Progenitor cell of endocrine pancreas (in vitro differentiated cells): ENCODE data around the gene DCUN1D2. TPM values are rescaled to one million over a fixed set of nuclear protein-coding genes. Genes with fewer than 3 reads are reported as not detected.

ENCODE experiments used
- DNase-seq: peaks from one replicate; pipeline ENCODE4 v3.0.0; 2021; ENCODE audit warnings: low spot score; ENCODE audit not compliant: unreplicated experiment
- H3K27ac Mint-ChIP-seq: 2 replicates; pipeline ENCODE4 v1.8.0; 2021; ENCODE audit warnings: mild to moderate bottlenecking, moderate library complexity, mixed read lengths
- H3K27me3 Mint-ChIP-seq: 2 replicates; pipeline ENCODE4 v1.8.0; 2021; ENCODE audit warnings: mixed read lengths
- H3K36me3 Mint-ChIP-seq: 2 replicates; pipeline ENCODE4 v1.8.0; 2022; ENCODE audit warnings: mixed read lengths; ENCODE audit not compliant: insufficient read depth
- H3K4me1 Mint-ChIP-seq: 2 replicates; pipeline ENCODE4 v1.8.0; 2021; ENCODE audit warnings: low read depth, mixed read lengths
- H3K4me3 Mint-ChIP-seq: 2 replicates; pipeline ENCODE4 v1.8.0; 2021; ENCODE audit warnings: low read depth, mild to moderate bottlenecking, moderate library complexity, mixed read lengths
- H3K9me3 Mint-ChIP-seq: 2 replicates; pipeline ENCODE4 v1.8.0; 2021; ENCODE audit warnings: low read depth, mixed read lengths
- CTCF ChIP-seq: fragments of 200-600 bp; sonication (generic); IDR thresholded peaks from one replicate; pipeline ENCODE4 v1.5.0; 2021; ENCODE audit warnings: antibody characterized with exemption, mild to moderate bottlenecking; ENCODE audit not compliant: unreplicated experiment
- total RNA-seq: library from RNA; stranded (reverse); gene quantifications from 2 replicates; pipeline ENCODE4 v1.2.1, GENCODE V29; 2021

DCUN1D2 gene
- total RNA-seq, 1 donor from 2014 or later: 51.2 TPM

- peaks cover 7% of the 10 kb centered on the region for H3K36me3 Mint-ChIP-seq
- peaks cover 5% of the 10 kb centered on the region for H3K4me1 Mint-ChIP-seq
- H3K4me3 Mint-ChIP-seq: no peak overlapping the region
- no peaks in the 10 kb centered on the region for H3K9me3 Mint-ChIP-seq
- no peak for DNase-seq
- H3K27ac Mint-ChIP-seq: no peak overlapping the region
- TF ChIP-seq CTCF: no peak
- H3K27me3 Mint-ChIP-seq: no peaks in the 10 kb centered on the region
These were observed 57.1 kb downstream of the DCUN1D2 start for GRCh38 chr13:113433391-113433916.

GRCh38 chr13:113432506-113433270 is 57.8 kb downstream of the DCUN1D2 start:
- Mint-ChIP-seq H3K27ac (peak overlapping the region; percentile 49), H3K4me3 (no peak overlapping the region), H3K4me1 (peaks cover 4% of the 10 kb centered on the region), H3K9me3 (no peaks in the 10 kb centered on the region), H3K36me3 (peaks cover 7% of the 10 kb centered on the region), H3K27me3 (no peaks in the 10 kb centered on the region)
- no peak for TF ChIP-seq CTCF
- no peak for DNase-seq

- H3K27ac Mint-ChIP-seq: no peak overlapping the region
- H3K4me1 Mint-ChIP-seq: no peaks in the 10 kb centered on the region
- no peaks in the 10 kb centered on the region for H3K27me3 Mint-ChIP-seq
- DNase-seq: no peak
- no peak for TF ChIP-seq CTCF
- H3K4me3 Mint-ChIP-seq: no peak overlapping the region
- H3K9me3 Mint-ChIP-seq: no peaks in the 10 kb centered on the region
- H3K36me3 Mint-ChIP-seq: peaks cover 4% of the 10 kb centered on the region
These were observed 59.3 kb downstream of the DCUN1D2 start for GRCh38 chr13:113431171-113431570.

- Mint-ChIP-seq H3K27me3 (no peaks in the 10 kb centered on the region), H3K9me3 (no peaks in the 10 kb centered on the region), H3K36me3 (peaks cover 4% of the 10 kb centered on the region), H3K4me1 (no peaks in the 10 kb centered on the region), H3K4me3 (no peak overlapping the region), H3K27ac (peak overlapping the region; percentile 65)
- no peak for DNase-seq
- TF ChIP-seq CTCF: no peak
These were observed 60.0 kb downstream of the DCUN1D2 start for GRCh38 chr13:113430378-113431110.

- Mint-ChIP-seq H3K27me3 (no peaks in the 10 kb centered on the region), H3K9me3 (no peaks in the 10 kb centered on the region), H3K27ac (no peak overlapping the region), H3K4me1 (no peaks in the 10 kb centered on the region), H3K36me3 (peaks cover 4% of the 10 kb centered on the region), H3K4me3 (no peak overlapping the region)
- TF ChIP-seq CTCF: no peak
- DNase-seq: no peak
These were observed 60.9 kb downstream of the DCUN1D2 start for GRCh38 chr13:113429608-113429985.
